ENCODE data around the gene KCNH5. TPM values are rescaled to one million over a fixed set of nuclear protein-coding genes. Genes with fewer than 3 reads are reported as not detected.

The KCNH5 gene, protein sequence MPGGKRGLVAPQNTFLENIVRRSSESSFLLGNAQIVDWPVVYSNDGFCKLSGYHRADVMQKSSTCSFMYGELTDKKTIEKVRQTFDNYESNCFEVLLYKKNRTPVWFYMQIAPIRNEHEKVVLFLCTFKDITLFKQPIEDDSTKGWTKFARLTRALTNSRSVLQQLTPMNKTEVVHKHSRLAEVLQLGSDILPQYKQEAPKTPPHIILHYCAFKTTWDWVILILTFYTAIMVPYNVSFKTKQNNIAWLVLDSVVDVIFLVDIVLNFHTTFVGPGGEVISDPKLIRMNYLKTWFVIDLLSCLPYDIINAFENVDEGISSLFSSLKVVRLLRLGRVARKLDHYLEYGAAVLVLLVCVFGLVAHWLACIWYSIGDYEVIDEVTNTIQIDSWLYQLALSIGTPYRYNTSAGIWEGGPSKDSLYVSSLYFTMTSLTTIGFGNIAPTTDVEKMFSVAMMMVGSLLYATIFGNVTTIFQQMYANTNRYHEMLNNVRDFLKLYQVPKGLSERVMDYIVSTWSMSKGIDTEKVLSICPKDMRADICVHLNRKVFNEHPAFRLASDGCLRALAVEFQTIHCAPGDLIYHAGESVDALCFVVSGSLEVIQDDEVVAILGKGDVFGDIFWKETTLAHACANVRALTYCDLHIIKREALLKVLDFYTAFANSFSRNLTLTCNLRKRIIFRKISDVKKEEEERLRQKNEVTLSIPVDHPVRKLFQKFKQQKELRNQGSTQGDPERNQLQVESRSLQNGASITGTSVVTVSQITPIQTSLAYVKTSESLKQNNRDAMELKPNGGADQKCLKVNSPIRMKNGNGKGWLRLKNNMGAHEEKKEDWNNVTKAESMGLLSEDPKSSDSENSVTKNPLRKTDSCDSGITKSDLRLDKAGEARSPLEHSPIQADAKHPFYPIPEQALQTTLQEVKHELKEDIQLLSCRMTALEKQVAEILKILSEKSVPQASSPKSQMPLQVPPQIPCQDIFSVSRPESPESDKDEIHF
- polyA plus RNA-seq (0.02 to 0.04 TPM (median 0.03 TPM) in 3 replicates), polyA minus RNA-seq (0.22 to 0.36 TPM in 2 of 3 replicates, not detected in the other)
- not detected for polyA plus RNA-seq (2011; ENCODE audit: low read depth)
- polyA plus RNA-seq (2011; cell fraction: cytosol; rRNA removed): 0.01 and 0.06 TPM in 2 replicates
- polyA plus RNA-seq (2011; cell fraction: nucleus; rRNA removed): 0.10 and 0.19 TPM in 2 replicates
- not detected in 2 replicates for polyA plus RNA-seq (2012; ENCODE audit: low replicate concordance)
- polyA minus RNA-seq (2011; cell fraction: cytosol; rRNA and poly(A)+ RNA removed): not detected
- polyA minus RNA-seq (2011; cell fraction: nucleus; rRNA and poly(A)+ RNA removed): 0.21 and 1.6 TPM in 2 replicates

- dilution Hi-C loops (cut with MboI; ENCODE audit: extremely low pct_ligation_motif_present, low sequenced_read_pairs): no loop called here
- peak within 1 kb of the TSS; percentile 46 for H2AFZ ChIP-seq (ENCODE audit: control insufficient read depth, low read length)
Observed at GRCh38 chr14:63045234-63045611, at the start of gene KCNH5. TSS of gene KCNH5 (minus strand) at chr14:63045458. CDS start at chr14:63045186, 272 bp downstream.

More at GRCh38 chr14:63045234-63045611, at the start of gene KCNH5:
- Histone ChIP-seq H3K4me2 (ENCODE audit: control insufficient read depth, extremely low read depth, insufficient read depth, low read depth, low read length) (peak within 1 kb of the TSS; percentile 57), H4K20me1 (ENCODE audit: control insufficient read depth, extremely low read depth, insufficient read depth, low read length) (no peaks in the 10 kb centered on the region), H3K9ac (ENCODE audit: control insufficient read depth, extremely low read depth, insufficient read depth, low read length) (no peak within 1 kb of the TSS), H3K4me1 (ENCODE audit: control insufficient read depth, extremely low read depth, insufficient read depth, low read length) (no peaks in the 10 kb centered on the region), H3K9me1 (ENCODE audit: control insufficient read depth, extremely low read depth, insufficient read depth, low read length) (no peaks in the 10 kb centered on the region), H3K4me3 (ENCODE audit: control insufficient read depth in 2 of 3, extremely low read depth in 1 of 3, insufficient read depth in 2 of 3, low read depth in 1 of 3, low read length in 3 of 3) (peak within 1 kb of the TSS; percentile 14 to 37 (median 32)), H3K9me3 (ENCODE audit: control insufficient read depth, low read depth, low read length) (no peaks in the 10 kb centered on the region), H3K27me3 (ENCODE audit: control insufficient read depth, extremely low read depth, insufficient read depth, low read length) (peaks cover 37% of the 10 kb centered on the region), H3K79me2 (ENCODE audit: control insufficient read depth, insufficient read depth, low read length) (no peaks in the 10 kb centered on the region), H3K36me3 (ENCODE audit: control insufficient read depth in 2 of 2, extremely low read depth in 1 of 2, insufficient read depth in 2 of 2, low read length in 2 of 2) (no peaks in the 10 kb centered on the region), H3K27ac (ENCODE audit: control insufficient read depth, insufficient read depth, low read length) (no peak within 1 kb of the TSS)
- DNase-seq (ENCODE audit: low read depth, low spot score) (no peak), FAIRE-seq (no peak)
- TF ChIP-seq EZH2 (IDR thresholded peaks at IDR 0.05; ENCODE audit: low read length) (no peak), CTCF (optimal IDR thresholded peaks at IDR 0.05 in 1 of 3, IDR thresholded peaks at IDR 0.05 in 1 of 3, conservative IDR thresholded peaks at IDR 0.05 in 1 of 3; ENCODE audit: extremely low read depth in 1 of 3, insufficient read depth in 2 of 3, low read length in 3 of 3) (no peak)

Measured in keratinocyte (primary cell).